Stimulated activated naive CD4-positive, alpha-beta T cell treated with Interleukin-2 at 50 U/mL for 16 hours (primary cell): ENCODE data around the gene PLEKHA4.
"Not testable (repeated sequence)": the region's sequence is repeated elsewhere in the genome, so short reads cannot be mapped to it uniquely, and the experiment has no call there.

ENCODE experiments used
- DNase-seq: peaks from one replicate; lab custom pipeline; 2025; lab: John Stamatoyannopoulos, UW

The PLEKHA4 gene

DNA sequence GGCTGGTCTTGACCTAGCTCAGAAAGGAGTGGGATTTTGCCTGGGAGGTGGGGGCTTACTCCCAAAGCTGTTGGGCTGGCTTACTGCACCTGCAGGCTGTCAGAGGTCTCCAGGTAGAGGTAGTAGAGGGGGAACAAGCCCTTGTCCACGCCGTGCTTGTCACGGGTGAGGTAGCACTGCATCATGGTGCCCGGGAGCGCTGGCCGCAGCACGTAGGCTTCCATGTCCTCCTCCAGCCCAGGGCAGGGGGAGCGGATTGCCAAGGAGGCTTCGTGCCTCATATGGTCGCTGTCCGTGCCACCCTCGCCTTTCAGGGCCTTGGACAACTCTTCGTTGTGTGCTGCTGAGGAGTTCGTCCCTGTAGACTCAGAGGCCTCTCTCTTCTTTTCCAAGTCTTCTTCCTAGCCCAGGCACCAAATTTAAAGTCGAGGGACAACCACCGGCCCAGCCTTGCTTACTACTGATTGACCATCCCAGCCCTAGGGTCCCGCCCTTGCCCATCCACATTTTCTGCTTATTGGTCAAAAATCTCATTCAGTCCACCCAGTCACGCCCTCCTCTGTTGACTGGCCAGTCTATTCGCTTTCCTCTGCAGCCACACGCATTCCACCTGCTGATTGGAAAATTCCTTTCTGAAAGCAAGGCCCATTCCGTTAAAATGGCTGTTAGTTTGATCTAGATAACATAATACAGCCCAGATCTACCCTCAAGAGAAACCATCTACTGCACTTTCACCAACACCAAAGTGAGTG is 19.6 kb upstream of the PLEKHA4 start:
- DNase-seq, result no peak

DNA sequence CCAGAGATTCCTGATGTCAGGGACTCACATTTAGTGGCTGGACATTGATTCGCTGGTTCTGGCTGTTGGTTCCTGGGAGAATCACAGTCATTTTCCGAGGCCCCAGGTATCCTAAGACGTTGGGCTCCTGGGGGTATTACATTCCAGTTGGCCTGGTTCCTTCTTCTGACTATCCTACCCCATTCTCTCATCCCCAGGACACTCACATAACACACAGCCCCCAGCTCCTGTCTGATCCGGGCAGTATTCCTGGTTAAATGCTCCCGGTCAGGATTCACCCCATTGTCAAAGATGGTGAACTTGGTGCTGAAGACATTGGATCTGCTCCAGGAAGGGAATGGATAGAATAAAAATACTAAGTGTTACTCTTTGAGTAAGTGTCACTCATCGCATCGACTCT is 15.3 kb upstream of the PLEKHA4 start:
- no peak for DNase-seq

DNA sequence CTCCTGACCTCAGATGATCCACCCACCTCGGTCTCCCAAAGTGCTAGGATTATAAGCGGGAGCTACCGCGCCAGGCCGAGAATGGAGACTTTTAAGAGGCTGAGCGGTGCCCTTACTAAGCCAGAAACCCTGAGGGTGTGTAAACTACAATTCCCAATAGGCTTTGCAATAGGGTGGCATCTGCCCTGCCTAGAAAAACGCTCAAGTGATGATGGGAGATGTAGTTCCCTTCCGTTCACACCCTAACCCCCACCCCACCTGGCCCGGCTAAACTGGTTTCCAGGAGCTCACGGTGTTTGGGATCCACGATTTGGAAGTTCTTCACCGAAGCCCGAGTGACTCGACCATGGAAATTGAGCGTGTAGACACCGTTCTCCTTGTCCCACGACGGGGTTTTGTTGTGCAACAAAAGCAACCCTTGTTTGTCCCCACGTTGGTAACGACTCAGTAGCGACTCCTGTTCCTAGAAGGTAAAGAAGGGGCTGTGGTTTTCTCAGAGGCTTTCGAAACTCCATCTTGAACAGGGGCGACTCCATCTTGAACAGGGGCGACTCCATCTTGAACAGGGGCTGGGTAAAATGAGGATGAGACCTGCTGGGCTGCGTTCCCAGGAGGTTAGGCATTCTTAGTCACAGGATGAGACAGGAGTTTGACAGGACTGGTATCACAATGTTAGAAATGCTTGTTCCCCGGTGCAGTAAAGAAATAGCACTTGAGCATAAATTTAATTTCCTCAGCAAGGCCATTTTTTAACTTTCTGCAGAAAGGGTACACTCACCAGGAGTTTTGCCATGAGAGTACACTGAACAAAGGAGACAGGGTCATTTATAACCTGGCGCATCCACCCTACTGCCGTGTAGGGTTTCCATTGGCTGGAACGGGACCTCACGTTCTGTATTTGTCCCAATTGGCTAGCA is 13.6 kb upstream of the PLEKHA4 start:
- no peak for DNase-seq

DNA sequence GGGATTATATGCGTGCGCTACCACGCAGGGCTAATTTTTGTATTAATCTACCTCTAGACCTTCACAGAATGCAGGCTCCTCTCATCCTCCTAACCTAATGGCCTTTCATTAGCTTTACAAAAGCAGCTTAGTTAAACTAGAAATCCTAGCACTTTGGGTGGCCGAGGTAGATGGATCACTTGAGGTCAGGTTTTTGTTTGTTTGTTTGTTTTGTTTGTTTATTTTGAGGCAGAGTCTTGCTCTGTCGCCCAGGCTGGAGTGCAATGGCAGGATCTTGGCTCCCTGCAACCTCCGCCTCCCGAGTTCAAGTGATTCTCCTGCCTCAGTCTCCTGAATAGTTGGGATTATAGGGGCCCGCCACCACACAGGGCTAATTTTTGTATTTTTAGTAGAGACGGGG is 11.3 kb upstream of the PLEKHA4 start:
- not testable (repeated sequence) for DNase-seq

DNA sequence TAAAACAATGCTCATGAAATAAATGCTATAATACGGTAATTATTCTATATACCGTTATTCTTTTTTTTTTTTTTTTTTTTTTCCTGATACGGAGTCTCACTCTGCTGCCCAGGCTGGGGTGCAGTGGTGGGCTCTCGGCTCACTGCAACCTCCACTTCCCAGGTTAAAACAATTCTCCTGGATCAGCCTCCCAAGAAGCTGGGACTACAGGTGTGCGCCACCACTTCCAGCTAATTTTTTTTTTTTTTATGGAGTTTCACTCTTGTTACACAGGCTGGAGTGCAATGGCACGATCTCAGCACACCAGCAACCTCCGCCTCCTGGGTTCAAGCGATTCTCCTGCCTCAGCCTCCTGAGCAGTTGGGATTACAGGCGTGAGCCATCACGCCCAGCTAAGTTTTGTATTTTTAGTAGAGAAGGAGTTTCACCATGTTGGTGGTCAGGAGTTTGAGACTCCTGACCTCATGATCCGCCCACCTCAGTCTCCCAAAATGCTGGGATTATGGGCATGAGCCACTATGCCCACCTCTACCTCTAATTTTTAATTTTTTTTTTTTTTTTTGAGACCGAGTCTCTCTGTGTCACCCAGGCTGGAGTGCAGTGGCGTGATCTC is 10.7 kb upstream of the PLEKHA4 start:
- DNase-seq, result no peak

DNA sequence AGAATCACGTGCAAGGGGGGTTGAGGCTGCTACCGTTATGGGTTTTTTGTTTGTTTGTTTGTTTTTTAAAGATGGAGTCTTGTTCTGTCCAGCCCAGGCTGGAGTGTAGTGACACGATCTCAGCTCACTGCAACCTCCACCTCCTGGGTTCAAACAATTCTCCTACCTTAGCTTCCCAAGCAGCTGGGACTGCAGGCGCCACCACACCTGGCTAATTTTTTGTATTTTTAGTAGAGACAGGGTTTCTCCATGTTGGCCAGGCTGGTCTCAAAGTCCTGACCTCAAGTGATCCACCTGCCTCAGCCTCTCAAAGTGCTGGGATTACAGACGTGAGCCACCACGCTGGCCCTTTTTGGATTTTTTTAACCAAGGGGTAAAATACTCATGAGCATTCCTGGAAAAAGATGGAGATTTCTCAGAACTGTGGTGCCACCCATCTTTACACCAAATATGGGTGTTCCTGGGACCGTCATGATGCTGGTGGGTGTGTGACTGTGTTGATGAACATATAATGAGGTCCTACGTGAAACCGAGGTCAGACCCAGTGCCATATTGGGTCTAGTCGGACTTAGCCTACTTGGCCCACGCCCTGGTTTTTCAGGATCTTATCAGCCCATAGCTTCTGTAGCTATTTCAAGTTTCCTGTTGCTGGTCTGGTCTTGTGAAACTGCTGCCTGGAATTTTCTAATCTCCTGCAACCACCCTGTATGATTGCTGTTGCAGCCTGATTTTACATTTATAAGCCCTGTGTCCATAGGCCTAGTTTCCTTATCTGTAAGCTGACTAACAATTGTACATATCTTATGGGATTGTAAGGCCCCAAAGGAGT is 10.0 kb upstream of the PLEKHA4 start:
- DNase-seq, result peak; percentile 7

DNA sequence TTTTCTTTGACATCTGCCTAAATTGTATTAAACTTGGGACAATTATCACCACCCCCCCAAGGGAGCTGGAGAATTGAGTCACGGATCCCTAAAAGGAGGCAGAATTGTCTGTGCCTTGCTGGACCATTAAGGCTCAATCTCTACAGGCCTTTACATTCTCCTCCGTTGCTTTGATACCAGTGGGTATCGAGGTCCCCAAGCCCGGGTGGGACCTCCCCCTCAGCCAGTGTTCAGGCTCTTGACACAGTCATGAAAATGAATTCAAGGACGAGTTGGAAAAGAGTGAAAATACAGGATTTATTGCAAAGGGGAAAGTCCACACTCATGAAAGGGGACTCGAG is 9.4 kb upstream of the PLEKHA4 start:
- no peak for DNase-seq

DNA sequence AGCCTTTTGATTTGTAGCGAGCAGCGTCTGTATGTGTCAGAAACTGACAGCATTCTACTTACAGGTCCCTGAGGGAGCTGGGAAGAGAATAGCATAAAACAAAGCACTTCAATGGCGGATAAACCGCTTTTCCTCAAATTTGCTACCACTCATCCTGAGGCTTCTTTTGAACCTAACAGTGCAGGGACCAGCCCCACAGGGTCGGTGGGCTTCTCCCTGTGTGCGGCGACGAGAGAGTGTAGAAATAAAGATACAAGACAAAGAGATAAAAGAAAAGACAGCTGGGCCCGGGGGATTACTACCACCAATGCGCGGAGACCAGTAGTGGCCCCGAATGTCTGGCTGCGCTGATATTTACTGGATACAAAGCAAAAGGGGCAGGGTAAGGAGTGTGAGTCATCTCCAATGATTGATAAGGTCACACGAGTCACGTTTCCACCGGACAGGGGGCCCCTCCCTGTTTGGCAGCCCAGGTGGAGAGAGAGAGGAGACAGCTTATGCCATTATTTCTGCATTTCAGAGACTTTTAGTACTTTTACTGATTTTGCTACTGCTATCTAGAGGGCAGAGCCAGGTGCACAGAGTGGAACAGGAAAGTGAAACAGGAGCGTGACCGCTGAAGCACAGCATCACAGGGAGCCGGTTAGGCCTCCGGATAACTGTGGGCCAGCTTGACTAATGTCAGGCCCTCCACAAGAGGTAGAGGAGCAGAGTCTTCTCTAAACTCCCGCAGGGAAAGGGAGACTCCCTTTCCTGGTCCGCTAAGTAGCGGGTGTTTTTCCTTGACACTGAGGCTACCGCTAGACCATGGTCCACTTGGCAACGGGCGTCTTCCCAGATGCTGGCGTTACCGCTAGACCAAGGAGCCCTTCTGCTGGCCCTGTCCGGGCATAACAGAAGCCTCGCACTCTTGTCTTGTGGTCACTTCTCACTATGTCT is 7.9 kb upstream of the PLEKHA4 start:
- peak; percentile 48 for DNase-seq

DNA sequence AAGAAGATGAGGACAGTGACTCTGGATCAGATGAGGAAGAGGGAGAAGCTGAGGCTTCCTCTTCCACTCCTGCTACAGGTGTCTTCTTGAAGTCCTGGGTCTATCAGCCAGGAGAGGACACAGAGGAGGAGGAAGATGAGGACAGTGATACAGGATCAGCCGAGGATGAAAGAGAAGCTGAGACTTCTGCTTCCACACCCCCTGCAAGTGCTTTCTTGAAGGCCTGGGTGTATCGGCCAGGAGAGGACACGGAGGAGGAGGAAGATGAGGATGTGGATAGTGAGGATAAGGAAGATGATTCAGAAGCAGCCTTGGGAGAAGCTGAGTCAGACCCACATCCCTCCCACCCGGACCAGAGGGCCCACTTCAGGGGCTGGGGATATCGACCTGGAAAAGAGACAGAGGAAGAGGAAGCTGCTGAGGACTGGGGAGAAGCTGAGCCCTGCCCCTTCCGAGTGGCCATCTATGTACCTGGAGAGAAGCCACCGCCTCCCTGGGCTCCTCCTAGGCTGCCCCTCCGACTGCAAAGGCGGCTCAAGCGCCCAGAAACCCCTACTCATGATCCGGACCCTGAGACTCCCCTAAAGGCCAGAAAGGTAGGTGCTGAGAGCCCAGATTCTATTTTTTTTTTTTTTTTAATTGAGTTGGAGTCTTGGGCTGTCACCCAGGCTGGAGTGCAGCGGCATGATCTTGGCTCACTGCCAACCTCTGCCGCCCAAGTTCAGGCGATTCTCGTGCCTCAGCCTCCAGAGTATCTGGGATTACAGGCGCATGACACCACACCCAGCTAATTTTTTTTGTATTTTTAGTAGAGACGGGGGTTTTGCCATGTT is 6.1 kb upstream of the PLEKHA4 start:
- no peak for DNase-seq

DNA sequence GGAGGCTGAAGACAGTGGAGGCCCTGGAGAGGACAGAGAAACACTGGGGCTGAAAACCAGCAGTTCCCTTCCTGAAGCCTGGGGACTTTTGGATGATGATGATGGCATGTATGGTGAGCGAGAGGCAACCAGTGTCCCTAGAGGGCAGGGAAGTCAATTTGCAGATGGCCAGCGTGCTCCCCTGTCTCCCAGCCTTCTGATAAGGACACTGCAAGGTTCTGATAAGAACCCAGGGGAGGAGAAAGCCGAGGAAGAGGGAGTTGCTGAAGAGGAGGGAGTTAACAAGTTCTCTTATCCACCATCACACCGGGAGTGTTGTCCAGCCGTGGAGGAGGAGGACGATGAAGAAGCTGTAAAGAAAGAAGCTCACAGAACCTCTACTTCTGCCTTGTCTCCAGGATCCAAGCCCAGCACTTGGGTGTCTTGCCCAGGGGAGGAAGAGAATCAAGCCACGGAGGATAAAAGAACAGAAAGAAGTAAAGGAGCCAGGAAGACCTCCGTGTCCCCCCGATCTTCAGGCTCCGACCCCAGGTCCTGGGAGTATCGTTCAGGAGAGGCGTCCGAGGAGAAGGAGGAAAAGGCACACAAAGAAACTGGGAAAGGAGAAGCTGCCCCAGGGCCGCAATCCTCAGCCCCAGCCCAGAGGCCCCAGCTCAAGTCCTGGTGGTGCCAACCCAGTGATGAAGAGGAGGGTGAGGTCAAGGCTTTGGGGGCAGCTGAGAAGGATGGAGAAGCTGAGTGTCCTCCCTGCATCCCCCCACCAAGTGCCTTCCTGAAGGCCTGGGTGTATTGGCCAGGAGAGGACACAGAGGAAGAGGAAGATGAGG is 5.3 kb upstream of the PLEKHA4 start:
- no peak for DNase-seq

DNA sequence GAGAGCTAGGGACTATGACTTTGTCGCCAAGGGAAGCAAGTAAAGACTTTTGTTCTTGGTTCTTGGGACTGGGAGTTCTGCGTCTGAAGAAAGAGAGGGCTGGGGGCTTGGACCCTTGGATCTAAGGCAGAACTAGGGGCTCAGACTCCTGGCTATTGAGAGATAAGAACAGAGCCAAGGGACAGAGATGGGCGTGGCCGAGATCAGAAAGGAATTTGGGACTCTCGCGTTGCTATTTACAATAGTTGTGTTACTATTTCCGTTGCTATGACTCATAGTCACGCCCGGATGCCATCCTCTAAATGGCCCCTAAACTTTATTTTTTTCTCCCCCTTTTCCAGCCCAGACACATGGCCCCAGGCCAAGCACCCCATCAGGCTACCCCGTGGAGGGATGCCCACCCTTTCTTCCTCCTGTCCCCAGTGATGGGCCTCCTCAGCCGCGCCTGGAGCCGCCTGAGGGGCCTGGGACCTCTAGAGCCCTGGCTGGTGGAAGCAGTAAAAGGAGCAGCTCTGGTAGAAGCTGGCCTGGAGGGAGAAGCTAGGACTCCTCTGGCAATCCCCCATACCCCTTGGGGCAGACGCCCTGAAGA is 4.6 kb upstream of the PLEKHA4 start:
- DNase-seq, result peak; percentile 79

DNA sequence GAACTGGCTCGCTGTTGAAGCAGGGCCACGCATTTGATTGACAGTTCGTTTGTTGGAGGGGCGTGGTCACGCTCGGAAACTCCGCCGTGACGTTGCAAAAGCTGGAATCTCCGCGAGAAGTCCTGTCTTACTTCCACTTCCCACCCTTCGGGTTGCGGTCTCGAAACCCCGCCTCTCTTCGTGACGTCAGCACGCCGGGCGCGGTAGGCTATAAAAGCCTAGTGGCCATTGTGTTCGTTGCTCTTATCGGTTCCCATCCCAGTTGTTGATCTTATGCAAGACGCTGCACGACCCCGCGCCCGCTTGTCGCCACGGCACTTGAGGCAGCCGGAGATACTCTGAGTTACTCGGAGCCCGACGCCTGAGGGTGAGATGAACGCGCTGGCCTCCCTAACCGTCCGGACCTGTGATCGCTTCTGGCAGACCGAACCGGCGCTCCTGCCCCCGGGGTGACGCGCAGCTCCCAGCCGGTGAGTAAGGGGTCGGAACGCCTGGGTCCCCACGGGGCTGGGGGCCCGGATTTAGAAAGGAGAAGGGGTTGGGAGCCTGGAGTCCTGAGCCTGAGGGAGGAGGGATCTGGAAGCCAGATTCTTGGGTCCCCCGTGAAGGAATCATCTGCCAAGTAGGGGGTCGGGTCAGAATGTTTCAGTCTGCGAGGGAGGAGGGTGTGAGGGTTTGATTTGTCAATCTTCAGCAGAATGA is 3.9 kb upstream of the PLEKHA4 start, which contains the start of gene PPP1R15A:
TSS of gene PPP1R15A (plus strand) at position 240 of the 702 bp plus-strand sequence. CDS start 813 bp downstream, outside the sequence.
- peak; percentile 95 for DNase-seq

DNA sequence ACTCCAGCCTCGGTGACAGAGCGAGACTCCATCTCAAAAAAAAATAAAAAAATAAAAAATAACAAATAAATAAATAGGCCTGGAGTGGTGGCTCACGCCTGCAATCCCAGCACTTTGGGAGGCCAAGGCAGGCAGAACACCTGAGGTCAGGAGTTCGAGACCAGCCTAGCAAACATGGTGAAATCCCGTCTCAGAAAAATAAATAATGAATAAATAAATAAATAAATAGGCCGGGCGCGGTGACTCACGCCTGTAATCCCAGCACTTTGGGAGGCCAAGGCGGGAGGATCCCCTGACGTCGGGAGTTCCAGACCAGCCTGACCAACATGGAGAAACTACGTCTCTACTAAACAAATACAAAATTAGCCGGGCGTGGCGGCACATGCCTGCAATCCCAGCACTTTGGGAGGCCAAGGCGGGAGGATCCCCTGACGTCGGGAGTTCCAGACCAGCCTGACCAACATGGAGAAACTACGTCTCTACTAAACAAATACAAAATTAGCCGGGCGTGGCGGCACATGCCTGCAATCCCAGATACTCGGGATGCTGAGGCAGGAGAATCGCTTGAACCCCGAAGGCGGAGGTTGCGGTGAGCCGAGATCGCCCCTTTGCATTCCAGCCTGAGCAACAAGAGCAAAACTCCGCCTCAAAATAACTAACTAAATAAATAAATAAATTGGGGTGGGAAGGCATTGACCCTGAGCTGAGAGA is 3.2 kb upstream of the PLEKHA4 start:
- DNase-seq, result not testable (repeated sequence)

DNA sequence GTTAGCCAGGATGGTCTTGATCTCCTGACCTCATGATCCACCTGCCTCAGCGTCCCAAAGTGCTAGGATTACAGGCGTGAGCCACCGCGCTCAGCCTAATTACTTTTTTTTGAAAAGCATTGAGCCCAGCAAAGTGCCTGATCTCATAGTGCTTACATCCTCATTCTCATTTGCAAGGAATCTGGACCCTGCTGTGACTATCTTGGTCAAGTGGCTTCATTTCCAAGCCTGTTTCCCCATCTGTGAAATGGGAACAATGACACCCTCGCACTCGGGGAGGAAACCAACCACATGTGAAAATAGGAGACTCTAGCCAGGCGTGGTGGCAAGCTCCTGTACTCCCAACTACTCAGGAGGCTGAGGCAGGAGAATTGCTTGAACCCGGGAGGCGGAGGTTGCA is 1.6 kb upstream of the PLEKHA4 start:
- no peak for DNase-seq

DNA sequence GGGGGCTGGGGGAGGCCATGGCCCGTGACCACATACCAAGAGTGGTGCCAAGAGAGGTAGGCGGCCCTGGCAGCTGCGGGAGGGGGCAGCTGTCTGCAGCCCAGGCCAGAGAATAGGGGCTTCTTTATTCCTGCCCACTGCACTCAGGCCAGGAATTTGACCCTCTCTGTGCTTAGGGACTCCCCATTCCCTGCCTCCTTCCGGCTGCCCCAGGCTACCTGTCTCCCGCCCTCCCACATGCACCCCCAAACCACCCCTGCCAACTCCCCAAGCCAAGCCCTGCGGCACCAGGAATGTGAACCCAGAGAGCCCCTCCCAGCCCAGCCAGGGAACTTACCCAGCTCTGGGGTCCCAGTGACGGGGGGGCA is 687 bp downstream of the PLEKHA4 start:
- DNase-seq, result no peak

DNA sequence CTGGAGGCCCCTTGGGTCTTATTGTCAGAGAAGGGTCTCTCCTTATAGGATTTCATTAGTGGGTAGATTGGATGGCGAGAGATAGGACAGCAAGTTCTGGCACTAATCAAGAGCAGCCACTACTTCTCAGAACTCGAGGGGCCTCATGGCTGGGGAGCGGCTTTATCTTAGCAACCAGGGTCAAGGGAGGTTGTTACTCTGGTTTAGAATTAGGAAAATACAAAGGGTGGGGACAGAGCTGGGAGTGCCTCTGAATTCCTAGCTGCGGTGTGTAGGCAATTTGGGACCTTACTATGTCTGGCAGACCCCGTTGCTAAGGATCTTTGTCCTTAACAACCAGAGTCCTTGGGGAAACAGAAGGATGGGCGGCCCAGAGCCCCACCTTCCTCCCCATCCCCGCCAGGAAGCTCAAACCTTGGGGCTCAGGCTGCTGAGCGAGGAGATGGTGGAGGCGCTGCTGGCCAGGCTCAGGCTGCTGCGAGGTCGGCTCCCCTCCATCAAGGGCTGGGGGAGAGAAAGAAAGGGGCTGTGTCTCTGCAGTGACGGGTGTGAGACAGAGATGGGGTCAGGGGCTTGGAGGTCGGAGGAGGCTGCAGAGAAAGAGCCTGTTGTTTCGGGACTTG is 1.2 kb downstream of the PLEKHA4 start:
- no peak for DNase-seq

DNA sequence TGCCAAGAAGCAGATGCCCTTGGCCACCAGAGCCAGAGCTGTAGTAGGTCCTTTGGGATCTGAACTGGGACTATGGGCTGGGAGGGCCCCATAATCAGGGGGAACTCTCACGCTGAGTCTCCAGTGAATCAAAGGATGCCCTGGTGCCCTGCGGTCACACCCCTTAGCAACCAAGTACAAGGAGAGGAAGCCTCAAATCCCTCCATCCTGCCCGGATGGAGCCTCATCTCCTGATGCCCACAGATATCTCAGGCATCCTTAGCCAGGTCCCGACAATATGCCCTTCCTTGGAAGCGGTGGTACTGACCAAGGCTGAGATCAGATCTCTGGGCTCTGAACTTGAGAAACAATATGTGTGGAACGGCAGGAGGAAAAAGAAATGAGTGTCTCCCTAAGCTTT is 1.7 kb downstream of the PLEKHA4 start:
- DNase-seq, result no peak
